ENCODE measurements around the gene COMP.
"Not testable (repeated sequence)": the region's sequence is repeated elsewhere in the genome, so short reads cannot be mapped to it uniquely, and the experiment has no call there.

The COMP gene

GRCh38 chr19:18790566-18791314 is at the start of gene COMP:
Gene COMP (minus strand): TSS chr19:18791305. CDS start chr19:18791269, 36 bp downstream.
- no peak for DNase-seq

GRCh38 chr19:18840288-18841267 is 49.5 kb upstream of the COMP start:
- no peak for DNase-seq

GRCh38 chr19:18839465-18840287 is 48.6 kb upstream of the COMP start:
- DNase-seq: no peak

- no peak for DNase-seq
Observed at GRCh38 chr19:18834644-18834984, 43.5 kb upstream of the COMP start.

- DNase-seq: no peak
Observed at GRCh38 chr19:18833849-18834643, 42.9 kb upstream of the COMP start.

- DNase-seq: no peak
Observed at GRCh38 chr19:18833141-18833476, 42.0 kb upstream of the COMP start.

- DNase-seq: peak; percentile 24
Observed at GRCh38 chr19:18832306-18833140, 41.4 kb upstream of the COMP start.

GRCh38 chr19:18831524-18832305 is 40.6 kb upstream of the COMP start, which contains the start of gene UPF1:
Gene UPF1 (plus strand): TSS chr19:18831959. CDS start chr19:18832210, 251 bp downstream.
- peak; percentile 99 for DNase-seq

GRCh38 chr19:18830488-18830887 is 39.4 kb upstream of the COMP start:
- DNase-seq: no peak

GRCh38 chr19:18828786-18829185 is 37.7 kb upstream of the COMP start:
- no peak for DNase-seq

GRCh38 chr19:18817574-18817973 is 26.5 kb upstream of the COMP start:
- no peak for DNase-seq

GRCh38 chr19:18816645-18817044 is 25.5 kb upstream of the COMP start:
- not testable (repeated sequence) for DNase-seq

GRCh38 chr19:18815673-18816072 is 24.6 kb upstream of the COMP start:
- DNase-seq: no peak

GRCh38 chr19:18814063-18814462 is 23.0 kb upstream of the COMP start:
- DNase-seq: no peak

GRCh38 chr19:18811638-18812037 is 20.5 kb upstream of the COMP start:
- DNase-seq: not testable (repeated sequence)

GRCh38 chr19:18809149-18809868 is 18.2 kb upstream of the COMP start:
- no peak for DNase-seq

- no peak for DNase-seq
Observed at GRCh38 chr19:18807861-18808331, 16.8 kb upstream of the COMP start.

GRCh38 chr19:18804643-18805042 is 13.5 kb upstream of the COMP start:
- no peak for DNase-seq

GRCh38 chr19:18804139-18804601 is 13.1 kb upstream of the COMP start:
- no peak for DNase-seq
